ENCODE data around the gene RINT1. TPM values are rescaled to one million over a fixed set of nuclear protein-coding genes. Genes with fewer than 3 reads are reported as not detected.
"Not testable (repeated sequence)": the region's sequence is repeated elsewhere in the genome, so short reads cannot be mapped to it uniquely, and the experiment has no call there.

The RINT1 gene
- total RNA-seq, 4 donors from 2014 or later: 17.1 to 28.9 (median 18.7) TPM

DNA sequence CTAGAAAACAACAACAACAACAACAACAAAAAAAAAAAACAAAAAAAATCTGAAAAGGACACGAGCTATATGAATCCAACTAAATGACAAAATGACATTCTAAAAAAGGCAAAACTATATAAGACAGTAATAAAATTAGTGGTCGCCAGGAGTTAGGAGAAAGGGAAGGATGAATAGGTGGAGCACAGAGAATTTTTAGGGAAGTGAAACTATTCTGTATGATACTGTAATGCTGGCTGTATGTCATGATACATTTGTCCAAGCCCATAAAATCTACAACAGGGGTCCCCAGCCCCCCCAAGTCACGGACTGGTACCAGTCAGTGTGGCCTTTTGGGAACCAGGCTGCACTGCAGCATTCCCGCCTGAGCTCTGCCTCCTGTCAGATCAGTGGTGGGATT is 7.2 kb upstream of the RINT1 start:
- Histone ChIP-seq H3K9me3 (no peaks in the 10 kb centered on the region), H3K36me3 (no peaks in the 10 kb centered on the region), H3K27me3 (no peaks in the 10 kb centered on the region), H3K27ac (no peak overlapping the region), H3K4me3 (no peak overlapping the region), H3K4me1 (no peaks in the 10 kb centered on the region)
- no peak for DNase-seq
- intact Hi-C loops (cut with DNase I; ENCODE audit: low total_unique reads): no loop called here
- no peak for TF ChIP-seq POLR2A (IDR thresholded peaks at IDR 0.05)
- TF ChIP-seq, protein P1, sequence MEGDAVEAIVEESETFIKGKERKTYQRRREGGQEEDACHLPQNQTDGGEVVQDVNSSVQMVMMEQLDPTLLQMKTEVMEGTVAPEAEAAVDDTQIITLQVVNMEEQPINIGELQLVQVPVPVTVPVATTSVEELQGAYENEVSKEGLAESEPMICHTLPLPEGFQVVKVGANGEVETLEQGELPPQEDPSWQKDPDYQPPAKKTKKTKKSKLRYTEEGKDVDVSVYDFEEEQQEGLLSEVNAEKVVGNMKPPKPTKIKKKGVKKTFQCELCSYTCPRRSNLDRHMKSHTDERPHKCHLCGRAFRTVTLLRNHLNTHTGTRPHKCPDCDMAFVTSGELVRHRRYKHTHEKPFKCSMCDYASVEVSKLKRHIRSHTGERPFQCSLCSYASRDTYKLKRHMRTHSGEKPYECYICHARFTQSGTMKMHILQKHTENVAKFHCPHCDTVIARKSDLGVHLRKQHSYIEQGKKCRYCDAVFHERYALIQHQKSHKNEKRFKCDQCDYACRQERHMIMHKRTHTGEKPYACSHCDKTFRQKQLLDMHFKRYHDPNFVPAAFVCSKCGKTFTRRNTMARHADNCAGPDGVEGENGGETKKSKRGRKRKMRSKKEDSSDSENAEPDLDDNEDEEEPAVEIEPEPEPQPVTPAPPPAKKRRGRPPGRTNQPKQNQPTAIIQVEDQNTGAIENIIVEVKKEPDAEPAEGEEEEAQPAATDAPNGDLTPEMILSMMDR (IDR thresholded peaks at IDR 0.05): no peak

DNA sequence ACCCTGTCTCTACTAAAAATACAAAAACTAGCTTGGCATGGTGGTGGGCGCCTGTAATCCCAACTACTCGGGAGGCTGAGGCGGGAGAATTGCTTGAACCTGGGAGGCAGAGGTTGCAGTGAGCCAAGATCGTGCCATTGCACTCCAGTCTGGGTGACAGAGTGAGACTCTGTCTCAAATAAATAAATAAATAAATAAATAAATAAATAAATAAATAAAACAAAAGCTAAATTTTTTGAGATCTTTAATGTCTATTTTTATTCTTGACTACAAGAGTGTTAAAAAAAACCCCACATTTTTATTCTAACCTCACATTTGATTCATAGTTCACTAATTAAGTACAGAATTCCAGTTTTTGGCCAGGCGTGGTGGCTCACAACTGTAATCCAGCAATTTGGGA is 4.3 kb upstream of the RINT1 start:
- DNase-seq; H3K4me3 ChIP-seq; H3K9me3 ChIP-seq; intact Hi-C loops (cut with DNase I; ENCODE audit: low total_unique reads); H3K4me1 ChIP-seq; H3K27me3 ChIP-seq; H3K36me3 ChIP-seq; H3K27ac ChIP-seq: not testable (repeated sequence)

DNA sequence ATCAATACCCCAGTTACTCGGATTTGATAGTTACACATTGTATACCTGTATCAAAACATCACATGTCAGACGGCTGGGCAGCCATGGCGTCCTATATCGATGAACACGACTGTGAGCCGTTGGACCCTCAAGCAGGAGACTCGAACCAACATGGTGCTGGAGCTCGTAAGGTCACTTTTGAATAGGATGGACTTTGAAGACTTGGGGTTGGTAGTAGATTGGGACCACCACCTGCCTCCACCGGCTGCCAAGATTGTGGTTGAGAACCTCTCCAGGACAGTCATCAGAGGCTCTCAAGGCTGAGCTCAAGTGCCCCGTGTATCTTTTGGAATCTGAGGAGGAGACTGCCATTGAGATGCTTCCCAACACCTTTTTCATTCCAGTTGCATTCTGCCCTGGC is 1.9 kb upstream of the RINT1 start:
- Histone ChIP-seq H3K27ac (no peak overlapping the region), H3K36me3 (no peaks in the 10 kb centered on the region), H3K9me3 (no peaks in the 10 kb centered on the region), H3K4me3 (no peak overlapping the region), H3K27me3 (no peaks in the 10 kb centered on the region), H3K4me1 (peaks cover 4 to 7% of the 10 kb centered on the region in 2 donors)
- intact Hi-C loops (cut with DNase I; ENCODE audit: low total_unique reads): no loop called here
- no peak for DNase-seq
- TF ChIP-seq, protein P1 (IDR thresholded peaks at IDR 0.05): no peak
- no peak for TF ChIP-seq POLR2A (IDR thresholded peaks at IDR 0.05)

DNA sequence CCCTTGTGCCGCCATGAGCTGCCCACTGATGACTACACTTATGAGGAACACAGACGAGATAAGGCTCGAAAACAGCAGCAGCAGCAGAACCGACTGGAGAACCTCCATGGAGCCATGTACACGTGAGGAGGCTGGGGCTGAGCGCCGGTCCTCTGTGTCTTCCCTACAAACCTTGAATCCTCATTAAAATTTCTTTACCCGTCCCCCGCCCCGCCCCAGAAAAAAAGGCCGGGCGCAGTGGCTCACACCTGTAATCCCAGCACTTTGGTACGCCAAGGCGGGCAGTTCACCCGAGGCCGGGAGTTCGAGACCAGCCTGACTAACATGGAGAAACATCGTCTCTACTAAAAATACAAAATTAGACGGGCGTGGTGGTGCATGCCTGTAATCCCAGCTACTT is 1.5 kb upstream of the RINT1 start:
- H3K36me3 ChIP-seq: no peaks in the 10 kb centered on the region
- H3K9me3 ChIP-seq: no peaks in the 10 kb centered on the region
- no peaks in the 10 kb centered on the region for H3K27me3 ChIP-seq
- H3K4me3 ChIP-seq: no peak overlapping the region
- intact Hi-C loops (cut with DNase I; ENCODE audit: low total_unique reads): no loop called here
- TF ChIP-seq, protein P1 (IDR thresholded peaks at IDR 0.05): no peak
- no peak for TF ChIP-seq POLR2A (IDR thresholded peaks at IDR 0.05)
- H3K4me1 ChIP-seq: peaks cover 4 to 7% of the 10 kb centered on the region in 2 donors
- H3K27ac ChIP-seq: no peak overlapping the region
- DNase-seq: no peak

DNA sequence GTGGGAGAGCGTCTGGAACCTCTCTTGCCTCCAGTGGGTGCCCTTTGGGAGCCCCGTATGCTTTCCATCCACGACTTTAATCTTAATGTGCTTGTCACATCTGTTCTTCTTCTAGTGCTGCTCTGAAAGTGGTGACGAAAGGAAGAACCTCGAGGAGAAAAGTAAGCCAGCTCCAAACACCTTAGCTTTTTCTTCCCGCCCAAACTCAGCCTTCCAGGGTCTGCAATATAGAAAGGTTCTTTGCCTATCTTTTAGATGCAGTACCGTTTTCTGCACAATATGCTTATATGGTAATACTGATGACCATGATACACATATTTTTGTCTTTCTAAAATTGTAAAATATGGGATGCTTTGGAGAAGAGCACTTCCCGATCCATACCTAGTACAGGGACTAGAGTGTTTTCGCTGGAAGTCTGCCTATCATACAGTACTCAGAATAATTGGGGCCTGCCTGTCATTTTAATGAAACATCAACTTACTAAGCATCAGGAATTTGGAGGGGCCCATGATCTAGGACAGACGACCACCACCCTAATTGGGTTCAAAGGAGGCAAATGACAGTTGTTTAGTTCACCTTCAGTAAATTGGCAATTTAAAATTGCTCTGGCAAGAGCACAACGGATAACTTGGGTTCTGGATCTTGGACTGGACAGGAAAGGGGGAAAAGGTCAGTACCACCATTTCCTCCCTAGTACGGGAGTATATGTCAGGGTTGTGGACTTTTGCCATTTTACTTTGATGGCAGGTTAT is 884 bp downstream of the RINT1 start:
- H3K27ac ChIP-seq: peak overlapping the region; percentile 80 to 82
- no peak for DNase-seq
- intact Hi-C loops (cut with DNase I; ENCODE audit: low total_unique reads): no loop called here
- no peaks in the 10 kb centered on the region for H3K36me3 ChIP-seq
- peak overlapping the region; percentile 65 to 92 for H3K4me3 ChIP-seq
- no peaks in the 10 kb centered on the region for H3K9me3 ChIP-seq
- H3K27me3 ChIP-seq: no peaks in the 10 kb centered on the region
- H3K4me1 ChIP-seq: peaks cover 4 to 7% of the 10 kb centered on the region in 2 donors
- no peak for TF ChIP-seq POLR2A (IDR thresholded peaks at IDR 0.05)

DNA sequence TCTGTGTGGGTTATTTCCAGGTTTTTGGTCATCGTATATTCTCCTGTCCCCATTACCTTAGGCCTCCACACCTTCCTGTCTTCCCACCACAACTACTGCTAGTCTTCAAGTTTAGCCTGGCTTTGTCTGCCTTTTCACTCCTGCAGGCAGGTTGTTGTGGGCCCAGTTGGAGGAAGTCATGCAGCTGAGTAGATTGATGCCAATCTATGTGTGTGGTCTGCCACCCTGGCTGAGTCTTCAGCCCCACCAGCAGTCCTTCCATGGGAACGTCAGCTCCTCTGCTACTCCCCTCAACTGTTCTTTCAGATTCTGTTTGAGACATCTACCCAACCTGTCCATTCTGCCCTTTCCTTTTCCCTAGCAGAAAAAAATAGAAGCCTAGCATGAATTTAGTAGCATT is 6.3 kb downstream of the RINT1 start:
- Histone ChIP-seq H3K9me3 (no peaks in the 10 kb centered on the region), H3K4me3 (no peak overlapping the region), H3K27me3 (no peaks in the 10 kb centered on the region), H3K27ac (no peak overlapping the region), H3K4me1 (peaks cover 0 to 2% of the 10 kb centered on the region in 2 donors), H3K36me3 (no peaks in the 10 kb centered on the region)
- TF ChIP-seq POLR2A (IDR thresholded peaks at IDR 0.05): no peak
- TF ChIP-seq, protein P1 (IDR thresholded peaks at IDR 0.05): no peak
- no peak for DNase-seq
- intact Hi-C loops (cut with DNase I; ENCODE audit: low total_unique reads): no loop called here

All from uterus (tissue), 4 donors.